Activated CD8-positive, alpha-beta memory T cell treated with anti-CD3 and anti-CD28 coated beads for 24 hours (primary cell): ENCODE measurements around the gene ZFP62.
"Not testable (repeated sequence)": the region's sequence is repeated elsewhere in the genome, so short reads cannot be mapped to it uniquely, and the experiment has no call there.

Experiments used
- DNase-seq: peaks from one replicate; pipeline ENCODE4 v3.0.0-alpha.2; 2020

Gene ZFP62

DNA sequence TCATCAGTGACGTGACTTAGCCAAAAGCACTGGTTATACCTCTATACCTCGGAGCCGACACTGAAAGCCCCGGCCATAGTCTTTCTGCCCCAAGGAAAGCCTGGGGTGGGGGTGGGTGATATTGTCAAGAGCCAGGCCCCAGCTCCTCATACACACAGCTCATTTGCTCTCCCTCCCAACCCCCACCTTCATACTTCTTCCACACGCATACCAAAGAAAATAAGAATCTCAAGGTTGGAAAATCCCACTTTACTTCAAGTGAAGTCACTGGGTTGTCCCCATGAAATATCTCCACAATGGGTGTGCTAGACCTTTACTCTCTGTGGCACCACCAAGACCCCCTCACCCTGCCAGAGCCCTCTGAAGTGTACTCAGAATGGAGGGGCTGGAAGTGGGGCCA, 31.4 kb downstream of the ZFP62 start:
- no peak for DNase-seq

DNA sequence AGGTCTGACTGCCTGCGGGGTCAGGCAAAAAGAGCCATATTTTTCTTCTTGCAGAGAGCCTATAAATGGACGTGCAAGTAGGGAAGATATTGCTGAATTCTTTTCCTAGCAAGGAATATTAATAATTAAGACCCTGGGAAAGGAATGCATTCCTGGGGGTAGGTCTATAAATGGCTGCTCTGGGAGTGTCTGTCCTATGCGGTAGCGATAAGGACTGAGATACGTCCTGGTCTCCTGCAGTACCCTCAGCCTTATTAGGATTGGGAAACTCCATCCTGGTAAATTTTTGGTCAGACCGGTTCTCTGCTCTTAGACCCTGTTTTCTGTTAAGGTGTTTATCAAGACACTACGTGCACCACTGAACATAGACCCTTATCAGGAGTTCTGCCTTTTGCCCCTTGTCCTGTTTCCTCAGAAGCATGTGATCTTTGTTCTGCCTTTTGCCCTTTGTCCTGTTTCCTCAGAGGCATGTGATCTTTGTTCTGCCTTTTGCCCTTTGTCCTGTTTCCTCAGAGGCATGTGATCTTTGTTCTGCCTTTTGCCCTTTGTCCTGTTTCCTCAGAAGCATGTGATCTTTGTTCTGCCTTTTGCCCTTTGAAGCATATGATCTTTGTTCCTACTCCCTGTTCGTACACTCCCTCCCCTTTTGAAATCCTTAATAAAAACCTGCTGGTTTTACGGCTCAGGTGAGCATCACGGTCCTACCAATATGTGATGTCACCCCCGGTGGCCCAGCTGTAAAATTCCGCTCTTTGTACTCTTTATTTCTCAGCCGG, 32.1 kb downstream of the ZFP62 start:
- DNase-seq: not testable (repeated sequence)

DNA sequence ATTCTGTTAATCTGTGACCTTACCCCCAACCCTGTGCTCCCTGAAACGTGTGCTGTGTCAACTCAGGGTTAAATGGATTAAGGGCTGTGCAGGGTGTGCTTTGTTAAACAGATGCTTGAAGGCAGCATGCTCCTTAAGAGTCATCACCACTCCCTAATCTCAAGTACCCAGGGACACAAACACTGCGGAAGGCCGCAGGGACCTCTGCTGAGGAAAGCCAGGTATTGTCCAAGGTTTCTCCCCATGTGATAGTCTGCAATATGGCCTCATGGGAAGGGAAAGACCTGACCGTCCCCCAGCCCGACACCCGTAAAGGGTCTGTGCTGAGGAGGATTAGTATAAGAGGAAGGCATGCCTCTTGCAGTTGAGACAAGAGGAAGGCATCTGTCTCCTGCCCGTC, 33.7 kb downstream of the ZFP62 start:
- DNase-seq: not testable (repeated sequence)

DNA sequence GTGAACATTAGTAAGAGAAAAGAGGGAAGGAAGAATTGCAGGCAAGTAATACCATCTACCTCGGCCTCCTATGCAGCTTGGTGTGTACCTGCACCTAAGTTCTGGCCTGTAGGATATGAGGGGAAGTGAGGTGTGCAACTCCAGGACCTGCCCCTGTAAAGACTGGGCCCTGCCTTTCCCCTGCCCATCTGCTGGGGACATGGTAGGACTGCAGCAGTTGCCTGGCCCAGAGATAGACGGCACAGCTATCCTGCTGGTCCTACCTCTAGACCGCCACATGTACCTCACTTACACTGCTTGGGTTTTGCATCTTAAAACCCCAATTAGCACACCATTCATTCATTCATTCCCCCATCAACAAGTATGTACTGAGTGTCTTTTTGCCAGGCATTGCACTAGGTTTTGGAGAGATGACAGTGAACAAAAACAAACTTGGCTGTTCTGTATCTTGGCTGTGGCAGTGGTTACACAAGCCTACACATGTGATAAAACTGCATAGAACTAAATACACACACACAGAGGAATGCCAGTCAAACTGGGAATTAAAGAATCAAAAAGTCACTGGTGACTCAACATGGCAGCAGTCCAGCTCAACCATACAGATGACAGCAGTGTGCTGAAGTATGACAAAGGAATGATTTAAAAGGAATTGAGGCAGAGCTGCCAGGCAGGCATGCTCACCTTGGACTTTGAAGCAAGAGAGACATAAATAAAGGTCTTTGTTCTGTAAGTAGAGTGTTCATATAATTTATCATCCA, 35.1 kb downstream of the ZFP62 start:
- DNase-seq: no peak

DNA sequence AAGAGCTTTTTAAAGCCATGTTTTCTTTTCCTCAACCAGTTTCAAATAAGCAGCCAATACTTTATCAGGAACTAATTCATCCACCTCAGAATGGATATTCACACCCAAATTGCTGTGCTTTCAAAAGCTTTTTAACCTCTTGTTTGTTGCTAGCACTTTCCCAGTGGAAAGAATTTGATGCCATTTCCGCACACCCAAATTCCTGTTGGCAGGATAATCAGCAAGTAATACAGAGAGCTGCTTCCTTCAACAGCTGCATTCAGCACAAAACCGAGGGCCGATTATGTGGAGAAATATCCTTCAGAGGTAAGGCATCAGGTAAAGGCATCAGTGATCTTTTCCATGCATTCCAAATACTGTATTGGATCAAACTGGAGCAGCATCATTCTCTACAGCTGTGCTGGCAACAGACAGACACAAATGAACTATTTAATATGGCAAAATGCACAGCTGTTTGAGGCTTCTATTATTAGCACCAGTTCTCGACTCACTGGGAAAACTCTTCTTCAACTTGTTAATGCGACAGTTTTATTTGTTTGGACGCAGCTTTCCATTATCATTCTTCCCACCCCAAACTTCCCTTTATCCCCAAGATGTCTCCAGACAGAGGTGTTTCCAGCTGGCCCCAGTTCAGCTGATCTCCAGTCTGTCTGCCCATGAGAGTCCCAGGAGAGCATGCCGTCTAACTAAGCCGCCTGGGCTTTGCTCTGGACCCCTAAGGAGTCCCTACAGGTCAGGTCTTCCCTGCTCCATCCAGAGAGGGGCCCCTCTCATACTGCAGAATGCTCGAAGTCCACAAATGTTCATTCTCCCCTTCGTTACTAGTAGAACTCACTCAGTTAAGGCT, 36.2 kb downstream of the ZFP62 start:
- DNase-seq: no peak

DNA sequence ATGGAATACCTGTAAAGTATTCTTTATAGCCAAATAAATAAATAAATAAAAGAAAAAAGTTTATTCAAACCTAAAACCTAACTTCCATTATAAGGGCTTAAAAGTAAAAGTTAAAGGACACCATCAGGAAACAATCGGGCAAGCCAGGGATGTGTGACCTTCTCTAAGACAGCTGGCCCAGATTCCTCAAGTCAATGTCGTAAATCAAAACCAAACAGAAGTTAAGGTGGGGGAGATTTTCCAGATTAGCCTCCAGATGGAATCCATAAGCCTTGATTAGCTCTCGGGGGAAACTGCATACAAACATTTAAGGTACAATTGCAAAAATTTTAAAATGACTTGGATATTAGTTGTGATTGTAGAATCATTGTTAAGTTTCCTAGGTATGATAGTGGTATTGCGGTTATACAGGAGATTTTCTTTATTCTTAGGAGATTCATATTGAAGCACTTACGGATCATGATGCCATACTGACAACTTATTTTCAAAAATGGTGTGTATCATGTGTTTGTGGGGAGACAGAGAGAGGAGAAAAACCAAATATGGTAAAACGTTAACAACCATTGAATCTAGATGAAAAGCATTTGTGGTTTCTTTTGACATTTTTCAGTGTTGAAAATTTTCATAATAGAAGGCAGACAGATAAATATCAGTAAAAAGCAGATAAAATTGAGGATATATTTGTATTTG, 37.0 kb downstream of the ZFP62 start:
- no peak for DNase-seq

DNA sequence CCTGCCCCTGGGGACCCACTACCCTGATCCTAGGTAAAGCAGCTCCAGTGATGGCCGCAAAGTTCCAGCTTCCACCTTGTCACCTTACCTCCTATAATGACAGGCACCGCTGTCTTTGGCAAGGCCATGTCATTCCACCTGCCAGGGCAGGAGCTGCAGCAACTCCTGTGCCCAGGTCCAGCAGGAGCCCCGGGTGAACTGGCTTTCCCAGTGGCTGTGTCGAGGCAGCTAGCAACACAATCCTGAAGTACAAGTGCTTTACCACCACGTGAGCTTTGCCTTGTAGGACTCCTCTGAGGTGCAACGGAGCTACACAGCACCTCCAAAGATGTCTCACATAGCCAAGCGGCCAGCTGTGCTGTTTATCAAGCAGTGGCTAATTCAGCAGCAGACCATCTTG, 37.7 kb downstream of the ZFP62 start:
- peak; percentile 43 for DNase-seq

DNA sequence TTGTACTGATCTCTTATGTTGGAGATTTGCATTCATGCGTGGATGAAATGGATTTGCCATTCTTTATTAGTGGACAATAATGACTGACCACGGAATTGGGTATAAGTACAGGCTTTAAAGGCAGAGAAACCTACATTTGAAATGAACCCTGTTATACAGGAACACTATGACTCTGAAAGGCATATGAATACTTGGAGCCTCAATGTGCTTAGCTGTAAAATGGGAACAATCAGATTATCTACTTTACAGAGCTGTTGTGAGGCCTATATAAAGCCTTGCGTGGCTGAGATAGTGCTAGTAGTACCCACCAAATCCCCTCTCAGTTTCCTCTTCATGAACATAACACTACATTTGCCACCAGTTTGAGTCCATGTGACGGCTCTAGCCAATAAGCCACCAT, 39.5 kb downstream of the ZFP62 start:
- no peak for DNase-seq

DNA sequence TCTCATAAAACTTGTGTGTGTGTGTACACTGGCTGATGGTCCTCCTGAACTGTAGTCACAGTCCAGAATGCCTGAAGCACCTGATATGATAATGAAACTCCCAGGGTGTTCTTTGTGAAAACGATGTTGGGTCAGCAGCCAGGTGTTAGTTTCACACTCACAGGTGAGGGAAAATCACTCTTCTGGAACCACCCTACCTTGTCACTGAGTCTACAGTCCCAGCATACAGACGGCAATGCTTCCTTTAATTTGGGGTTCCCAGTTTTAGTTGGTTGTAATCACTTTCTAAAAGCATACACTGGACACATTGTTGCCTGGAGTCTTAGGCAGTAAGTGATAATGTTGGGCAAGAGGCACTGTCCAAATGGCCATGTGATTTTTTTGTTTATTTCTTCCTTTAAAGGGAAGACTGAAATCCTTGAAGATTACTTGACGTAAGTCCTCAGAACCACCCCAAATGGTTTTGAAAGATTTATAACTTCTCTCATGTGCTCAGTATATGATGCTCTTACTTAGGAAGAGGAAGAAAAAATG, 40.2 kb downstream of the ZFP62 start:
- no peak for DNase-seq

DNA sequence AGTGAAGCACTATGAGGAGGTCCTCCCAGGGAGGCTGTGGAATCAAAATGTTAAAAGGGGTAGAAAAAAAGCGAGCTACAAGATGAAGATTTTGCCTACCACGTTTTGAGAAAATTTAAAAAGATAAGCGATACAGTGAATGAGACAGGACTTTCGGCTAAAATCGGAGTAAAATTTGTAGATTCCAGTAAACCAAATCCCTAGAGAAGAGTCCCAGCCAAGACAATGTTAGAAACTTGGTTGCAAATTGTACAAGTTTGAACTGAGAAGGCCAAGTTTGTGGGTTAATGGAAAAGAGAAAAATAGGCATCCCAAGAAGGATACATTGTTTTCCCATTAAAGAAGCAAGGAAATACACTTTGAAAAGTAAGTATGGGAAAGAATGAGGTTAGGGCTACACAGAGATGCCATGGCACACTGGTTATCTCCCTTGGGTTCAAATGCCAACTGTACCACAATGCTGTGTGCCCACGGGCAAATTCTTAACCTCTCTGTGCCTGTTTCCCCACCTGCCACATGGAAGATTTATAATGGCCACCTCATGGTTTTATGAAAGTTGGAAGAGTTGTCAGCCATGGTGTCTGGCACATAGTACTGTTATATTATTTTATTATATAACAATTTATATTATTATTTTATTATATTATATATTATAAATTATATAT, 42.3 kb downstream of the ZFP62 start:
- DNase-seq: no peak

DNA sequence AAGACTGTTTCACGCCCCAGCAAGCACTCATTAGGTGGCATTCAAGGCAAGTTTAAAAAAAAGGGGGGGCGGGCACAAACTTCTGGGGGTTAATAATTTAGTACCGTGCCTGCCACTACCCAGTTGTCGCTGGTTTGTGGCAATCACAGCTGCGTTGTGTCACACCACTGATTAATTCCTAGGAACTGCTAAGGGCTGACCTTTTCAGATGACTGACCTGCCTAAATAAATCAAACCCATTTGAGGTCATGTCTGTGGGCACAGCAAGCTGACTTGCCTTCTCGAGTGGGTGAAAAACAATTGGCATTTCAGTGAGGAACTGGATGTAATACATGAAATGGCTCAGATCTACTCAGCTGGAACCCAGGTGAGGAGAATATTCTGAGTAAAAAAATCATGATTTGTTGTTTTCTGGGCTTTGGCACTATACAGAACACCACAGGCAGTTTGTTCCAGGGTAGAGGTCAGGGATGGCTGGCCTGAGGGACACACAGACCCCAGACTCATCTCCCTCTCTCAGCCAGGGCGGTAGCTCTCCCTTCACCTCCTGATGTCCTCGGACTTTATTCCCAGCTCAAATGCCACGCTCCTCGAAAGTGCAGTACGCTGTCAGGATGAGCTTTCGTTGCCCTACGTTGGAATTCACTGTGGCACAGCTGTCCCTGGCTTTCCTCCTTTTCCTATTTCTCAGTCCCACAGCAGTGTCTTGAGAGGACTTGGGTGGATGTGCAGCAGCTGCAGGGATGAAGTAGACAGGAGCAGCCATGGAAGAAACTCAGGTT, 43.0 kb downstream of the ZFP62 start:
- peak; percentile 55 for DNase-seq

DNA sequence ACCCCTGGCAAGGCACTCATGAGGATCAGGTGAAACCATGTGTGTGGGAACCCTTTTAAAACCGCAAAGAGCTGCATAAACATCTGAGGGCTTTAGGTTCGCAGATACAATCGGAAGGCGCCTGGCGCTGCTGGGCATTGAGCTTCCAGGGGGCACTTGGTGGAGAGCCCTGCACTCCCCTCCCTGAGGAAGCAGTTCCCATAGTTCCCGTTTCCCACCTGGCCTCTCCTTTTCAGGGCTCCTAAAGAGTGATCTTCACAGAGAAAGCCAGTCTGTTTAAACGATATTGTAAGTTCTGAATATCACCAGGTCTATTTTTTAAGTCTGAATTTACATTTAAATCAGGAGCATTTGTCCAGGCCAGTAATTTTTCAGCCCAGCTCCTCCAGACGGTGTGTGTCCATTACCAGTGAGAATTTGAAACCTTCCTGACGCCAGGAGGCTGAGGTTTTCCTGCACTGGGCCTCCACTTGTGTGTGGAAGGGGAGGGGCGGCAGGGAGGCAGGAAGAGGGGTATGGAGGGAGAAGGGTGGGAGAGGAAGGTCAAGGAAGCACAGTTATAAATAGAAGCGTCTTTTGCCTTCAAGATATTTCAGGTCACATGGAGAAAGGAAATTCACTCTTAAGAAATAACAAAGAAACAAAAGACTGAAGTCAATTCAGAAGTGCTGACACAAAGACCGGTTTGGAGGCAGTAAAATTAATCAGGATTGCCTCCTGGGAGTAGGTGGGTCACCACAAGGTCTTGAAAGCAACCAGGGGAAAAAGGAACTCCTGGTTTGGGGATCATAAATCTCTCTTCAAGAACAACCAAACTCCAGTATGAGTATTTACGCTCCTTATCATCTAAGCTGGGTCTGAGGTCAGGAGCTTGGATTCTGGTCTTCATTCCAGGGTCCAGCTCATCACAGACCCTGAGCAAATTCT, 44.2 kb downstream of the ZFP62 start:
- DNase-seq: peak; percentile 61

DNA sequence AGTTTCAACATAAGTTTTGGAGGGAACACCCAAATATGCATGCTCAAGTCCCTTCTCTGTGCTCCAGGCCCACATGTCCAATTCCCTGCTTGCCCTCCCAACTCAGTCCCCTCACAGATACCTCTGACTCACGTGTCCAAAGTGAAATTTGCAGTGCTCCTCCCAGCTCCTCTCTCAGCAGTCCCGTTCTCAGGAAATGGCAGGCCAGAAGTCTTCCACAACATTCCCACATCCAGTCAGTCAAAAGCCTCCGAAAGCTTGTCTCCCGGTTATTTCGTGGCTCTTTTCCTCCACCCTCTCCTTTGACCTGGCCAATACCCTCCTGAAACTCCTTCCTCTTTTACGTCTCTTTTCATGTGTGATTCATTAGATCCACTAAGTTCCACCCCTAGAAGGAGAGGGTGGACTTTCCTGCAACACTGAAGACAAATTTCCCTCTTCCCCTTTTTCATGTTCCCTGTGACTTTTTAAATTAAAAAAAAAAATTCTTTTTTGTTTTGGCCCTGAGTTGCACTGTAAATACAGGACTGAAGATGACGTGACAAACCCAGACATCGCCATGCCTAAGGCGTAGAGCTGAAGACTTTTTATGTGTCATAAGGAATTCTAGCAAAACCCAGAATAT, 45.7 kb downstream of the ZFP62 start:
- peak; percentile 52 for DNase-seq

DNA sequence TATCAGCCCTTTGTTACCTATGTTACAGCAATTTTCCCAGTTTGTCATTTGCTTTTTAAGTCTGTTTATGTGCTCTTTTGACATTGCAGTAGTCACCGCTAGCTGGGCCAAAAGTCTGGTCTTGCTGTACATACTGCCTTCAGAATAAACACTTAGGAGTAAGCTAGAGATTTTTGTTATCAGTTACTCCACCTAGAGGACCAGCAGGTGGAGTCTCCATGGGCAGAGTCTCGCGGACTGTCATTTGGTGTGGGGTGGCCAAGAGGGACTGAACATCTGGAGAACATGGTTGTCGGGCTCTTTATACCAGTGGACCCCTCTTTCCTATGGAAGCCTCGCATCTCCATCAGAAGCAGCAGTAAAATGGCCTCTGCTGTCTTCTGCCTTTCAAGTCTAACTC, 47.7 kb downstream of the ZFP62 start:
- DNase-seq: no peak

DNA sequence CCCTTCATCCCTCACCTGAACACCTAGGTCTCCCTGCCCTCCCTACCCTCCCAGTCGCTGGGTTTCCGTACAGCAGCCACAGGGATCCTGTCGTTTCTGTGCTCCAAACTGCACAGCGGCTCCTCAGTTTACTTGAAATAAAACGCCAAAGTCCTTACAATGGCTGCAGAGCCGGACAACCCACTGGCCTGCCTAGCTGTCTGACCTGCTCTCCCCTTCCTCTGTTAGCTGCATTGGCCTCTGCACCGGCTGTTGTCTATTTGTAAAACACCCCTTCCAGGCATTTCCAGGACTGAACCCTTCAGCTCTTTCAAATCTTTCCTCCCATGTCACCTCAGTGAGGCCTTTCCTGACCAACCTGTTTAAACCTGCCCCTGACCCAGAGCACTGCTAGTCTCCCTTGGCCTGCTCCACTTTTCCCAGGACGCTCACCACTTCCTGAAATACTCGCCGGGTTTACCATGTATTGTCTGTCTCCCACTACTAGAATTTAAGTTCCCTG, 49.4 kb downstream of the ZFP62 start:
- DNase-seq: no peak

DNA sequence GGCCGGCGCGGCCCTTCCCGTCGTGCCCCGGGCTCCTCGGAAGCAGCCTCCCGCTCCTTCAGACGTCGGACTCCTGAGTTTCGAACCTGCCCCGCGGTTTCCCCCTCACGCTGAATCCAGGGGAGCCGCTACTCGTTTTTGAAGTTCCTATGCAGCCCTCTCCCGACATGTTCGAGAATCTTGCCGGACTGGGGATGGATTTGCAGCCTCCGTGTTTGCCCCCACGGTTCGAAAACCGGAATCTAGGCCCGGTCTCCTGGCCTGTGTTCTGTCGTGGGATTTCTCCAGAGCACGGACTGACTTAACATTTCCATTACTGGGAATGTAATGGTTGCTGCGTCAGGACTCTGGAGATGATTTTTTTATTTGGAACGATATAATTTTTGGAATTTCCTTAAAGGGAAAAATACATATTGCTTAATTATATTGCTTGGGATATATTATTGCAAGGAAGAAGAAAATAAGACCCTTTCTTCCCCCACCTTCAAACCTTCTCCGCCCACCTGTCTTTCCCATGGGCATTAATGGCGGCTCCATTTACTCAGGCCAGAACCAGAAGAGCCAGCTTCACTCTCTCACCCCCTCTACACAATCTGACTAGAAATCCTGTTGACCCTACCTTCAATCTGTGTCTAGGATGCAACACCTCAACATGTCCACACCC, 50.0 kb downstream of the ZFP62 start:
- DNase-seq: no peak

DNA sequence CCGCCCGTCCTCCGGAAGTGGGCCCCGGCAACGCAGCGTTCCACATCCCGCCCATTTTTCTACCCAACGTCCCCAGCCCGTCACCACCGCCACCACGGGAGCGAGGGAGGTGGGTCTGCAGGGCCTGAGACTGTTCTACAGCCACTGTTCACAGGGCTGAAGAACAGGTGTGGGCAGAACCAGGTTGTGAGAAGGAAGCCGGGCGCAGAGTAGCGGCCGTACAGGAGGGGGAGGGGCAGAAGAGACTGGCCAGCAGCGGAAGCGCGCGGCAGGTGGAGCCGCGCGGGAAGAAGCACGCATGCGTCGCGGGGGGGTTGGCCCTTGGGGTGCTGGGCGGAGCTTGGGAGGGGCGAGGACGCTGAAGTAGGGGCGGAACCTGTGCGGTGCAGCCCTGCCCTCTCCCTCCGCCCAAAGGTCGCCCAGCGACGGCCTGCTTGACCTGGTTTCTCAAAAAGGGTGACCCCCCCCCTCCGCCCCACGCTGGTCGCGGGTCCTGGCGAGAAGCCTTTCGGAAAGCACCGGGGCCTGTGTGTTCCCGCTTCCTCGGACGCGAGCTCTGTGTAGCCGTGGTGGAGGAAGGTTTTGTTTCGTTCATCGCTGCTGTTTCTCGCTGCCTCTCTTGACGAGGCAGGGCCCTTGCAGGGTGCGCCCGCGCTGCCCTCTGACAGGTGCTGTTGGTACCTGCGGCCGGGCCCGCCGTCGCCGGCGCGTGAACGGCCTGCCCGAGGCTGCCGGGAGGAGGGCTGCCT, 50.7 kb downstream of the ZFP62 start:
- DNase-seq: no peak
